Measurements from ENCODE around the gene C3orf20. TPM values are rescaled to one million over a fixed set of nuclear protein-coding genes. Genes with fewer than 3 reads are reported as not detected.

C3orf20 gene
- total and polyA plus RNA-seq, 2 experiments from 2014 or later, result not detected

DNA sequence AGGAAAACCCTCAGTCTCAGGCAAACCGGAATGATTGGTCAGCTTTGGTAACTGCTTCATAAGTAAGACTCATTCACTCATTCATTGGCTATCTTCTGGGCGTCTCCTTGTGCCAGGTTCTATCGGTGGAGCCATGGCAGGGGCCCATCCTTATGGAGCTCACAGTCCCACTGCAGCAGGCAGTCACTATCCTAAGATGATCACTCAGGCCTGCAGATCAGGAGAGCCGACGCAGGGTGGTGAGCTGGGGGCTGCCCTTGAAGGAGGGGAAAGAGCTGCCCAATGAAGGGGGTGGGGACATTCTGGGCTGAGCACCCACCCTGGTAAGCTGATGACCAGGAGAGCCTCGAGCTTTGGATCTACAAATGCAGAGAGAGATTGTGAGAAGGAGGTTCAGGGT, 123.3 kb downstream of the C3orf20 start (continued):
- TF ChIP-seq, protein P1, sequence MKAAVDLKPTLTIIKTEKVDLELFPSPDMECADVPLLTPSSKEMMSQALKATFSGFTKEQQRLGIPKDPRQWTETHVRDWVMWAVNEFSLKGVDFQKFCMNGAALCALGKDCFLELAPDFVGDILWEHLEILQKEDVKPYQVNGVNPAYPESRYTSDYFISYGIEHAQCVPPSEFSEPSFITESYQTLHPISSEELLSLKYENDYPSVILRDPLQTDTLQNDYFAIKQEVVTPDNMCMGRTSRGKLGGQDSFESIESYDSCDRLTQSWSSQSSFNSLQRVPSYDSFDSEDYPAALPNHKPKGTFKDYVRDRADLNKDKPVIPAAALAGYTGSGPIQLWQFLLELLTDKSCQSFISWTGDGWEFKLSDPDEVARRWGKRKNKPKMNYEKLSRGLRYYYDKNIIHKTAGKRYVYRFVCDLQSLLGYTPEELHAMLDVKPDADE (IDR thresholded peaks at IDR 0.05), result no peak
- TF ChIP-seq STAT1 (IDR thresholded peaks at IDR 0.05; ENCODE audit: unreplicated experiment), result no peak

DNA sequence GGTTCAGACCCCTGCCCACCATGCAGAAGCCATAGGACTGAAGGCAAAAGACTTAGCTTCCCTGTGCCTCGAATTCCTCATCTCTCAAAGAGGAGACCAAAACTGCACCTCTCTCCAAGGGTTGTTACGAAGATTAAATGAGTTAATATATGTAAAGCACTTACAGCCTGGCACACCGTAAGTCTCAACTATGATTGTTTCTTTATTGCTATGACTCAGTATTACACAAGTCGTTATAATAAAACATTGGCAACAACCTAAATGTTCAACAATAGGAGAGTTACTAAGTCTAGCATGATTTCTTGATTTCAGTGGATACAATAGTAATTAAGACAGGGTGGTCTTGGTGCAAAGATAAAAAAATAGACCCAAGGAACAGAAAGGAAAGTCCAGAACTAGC, 124.2 kb downstream of the C3orf20 start:
- Histone ChIP-seq H2AFZ (no peak overlapping the region), H3K4me1 (ENCODE audit: insufficient read depth) (peaks cover 7% of the 10 kb centered on the region), H3K27me3 (ENCODE audit: insufficient read depth) (no peaks in the 10 kb centered on the region), H4K20me1 (replicated peaks; ENCODE audit: insufficient read depth) (no peaks in the 10 kb centered on the region), H3K4me3 (no peak overlapping the region), H3F3A (replicated peaks; ENCODE audit: low read depth) (no peaks in the 10 kb centered on the region), H3K36me3 (ENCODE audit: insufficient read depth) (no peaks in the 10 kb centered on the region), H3K4me2 (no peak overlapping the region), H3K9me2 (ENCODE audit: insufficient read depth) (no peaks in the 10 kb centered on the region), H3K79me2 (replicated peaks; ENCODE audit: insufficient read depth) (no peaks in the 10 kb centered on the region), H3K27ac (ENCODE audit: low read depth) (no peak overlapping the region)
- H3K4me3 Mint-ChIP-seq, result no peak overlapping the region
- H3K27ac Mint-ChIP-seq, result no peak overlapping the region
- DNase-seq (ENCODE audit: low spot score) (no peak), ATAC-seq (no peak)
- H3K9me3 Mint-ChIP-seq, result no peaks in the 10 kb centered on the region; the same call in 2 of the 3 replicates
- TF ChIP-seq POLR2AphosphoS5 (IDR thresholded peaks at IDR 0.05; ENCODE audit: low read depth) (no peak), REST (IDR thresholded peaks at IDR 0.05; ENCODE audit: unreplicated experiment) (no peak), ZNF114 (CRISPR knock-in tag; IDR thresholded peaks at IDR 0.05) (no peak), STAT1 (IDR thresholded peaks at IDR 0.05; ENCODE audit: unreplicated experiment) (no peak), EZH2 (IDR thresholded peaks at IDR 0.05; ENCODE audit: low read depth, unreplicated experiment) (no peak), JUNB (IDR thresholded peaks at IDR 0.05; ENCODE audit: unreplicated experiment) (no peak), CREB1 (CRISPR knock-in tag; IDR thresholded peaks at IDR 0.05; ENCODE audit: low read depth) (no peak), ZNF331 (CRISPR knock-in tag; IDR thresholded peaks at IDR 0.05; ENCODE audit: low read depth) (no peak)
- TF ChIP-seq, protein P1 (IDR thresholded peaks at IDR 0.05), result no peak
- TF ChIP-seq, protein P2, sequence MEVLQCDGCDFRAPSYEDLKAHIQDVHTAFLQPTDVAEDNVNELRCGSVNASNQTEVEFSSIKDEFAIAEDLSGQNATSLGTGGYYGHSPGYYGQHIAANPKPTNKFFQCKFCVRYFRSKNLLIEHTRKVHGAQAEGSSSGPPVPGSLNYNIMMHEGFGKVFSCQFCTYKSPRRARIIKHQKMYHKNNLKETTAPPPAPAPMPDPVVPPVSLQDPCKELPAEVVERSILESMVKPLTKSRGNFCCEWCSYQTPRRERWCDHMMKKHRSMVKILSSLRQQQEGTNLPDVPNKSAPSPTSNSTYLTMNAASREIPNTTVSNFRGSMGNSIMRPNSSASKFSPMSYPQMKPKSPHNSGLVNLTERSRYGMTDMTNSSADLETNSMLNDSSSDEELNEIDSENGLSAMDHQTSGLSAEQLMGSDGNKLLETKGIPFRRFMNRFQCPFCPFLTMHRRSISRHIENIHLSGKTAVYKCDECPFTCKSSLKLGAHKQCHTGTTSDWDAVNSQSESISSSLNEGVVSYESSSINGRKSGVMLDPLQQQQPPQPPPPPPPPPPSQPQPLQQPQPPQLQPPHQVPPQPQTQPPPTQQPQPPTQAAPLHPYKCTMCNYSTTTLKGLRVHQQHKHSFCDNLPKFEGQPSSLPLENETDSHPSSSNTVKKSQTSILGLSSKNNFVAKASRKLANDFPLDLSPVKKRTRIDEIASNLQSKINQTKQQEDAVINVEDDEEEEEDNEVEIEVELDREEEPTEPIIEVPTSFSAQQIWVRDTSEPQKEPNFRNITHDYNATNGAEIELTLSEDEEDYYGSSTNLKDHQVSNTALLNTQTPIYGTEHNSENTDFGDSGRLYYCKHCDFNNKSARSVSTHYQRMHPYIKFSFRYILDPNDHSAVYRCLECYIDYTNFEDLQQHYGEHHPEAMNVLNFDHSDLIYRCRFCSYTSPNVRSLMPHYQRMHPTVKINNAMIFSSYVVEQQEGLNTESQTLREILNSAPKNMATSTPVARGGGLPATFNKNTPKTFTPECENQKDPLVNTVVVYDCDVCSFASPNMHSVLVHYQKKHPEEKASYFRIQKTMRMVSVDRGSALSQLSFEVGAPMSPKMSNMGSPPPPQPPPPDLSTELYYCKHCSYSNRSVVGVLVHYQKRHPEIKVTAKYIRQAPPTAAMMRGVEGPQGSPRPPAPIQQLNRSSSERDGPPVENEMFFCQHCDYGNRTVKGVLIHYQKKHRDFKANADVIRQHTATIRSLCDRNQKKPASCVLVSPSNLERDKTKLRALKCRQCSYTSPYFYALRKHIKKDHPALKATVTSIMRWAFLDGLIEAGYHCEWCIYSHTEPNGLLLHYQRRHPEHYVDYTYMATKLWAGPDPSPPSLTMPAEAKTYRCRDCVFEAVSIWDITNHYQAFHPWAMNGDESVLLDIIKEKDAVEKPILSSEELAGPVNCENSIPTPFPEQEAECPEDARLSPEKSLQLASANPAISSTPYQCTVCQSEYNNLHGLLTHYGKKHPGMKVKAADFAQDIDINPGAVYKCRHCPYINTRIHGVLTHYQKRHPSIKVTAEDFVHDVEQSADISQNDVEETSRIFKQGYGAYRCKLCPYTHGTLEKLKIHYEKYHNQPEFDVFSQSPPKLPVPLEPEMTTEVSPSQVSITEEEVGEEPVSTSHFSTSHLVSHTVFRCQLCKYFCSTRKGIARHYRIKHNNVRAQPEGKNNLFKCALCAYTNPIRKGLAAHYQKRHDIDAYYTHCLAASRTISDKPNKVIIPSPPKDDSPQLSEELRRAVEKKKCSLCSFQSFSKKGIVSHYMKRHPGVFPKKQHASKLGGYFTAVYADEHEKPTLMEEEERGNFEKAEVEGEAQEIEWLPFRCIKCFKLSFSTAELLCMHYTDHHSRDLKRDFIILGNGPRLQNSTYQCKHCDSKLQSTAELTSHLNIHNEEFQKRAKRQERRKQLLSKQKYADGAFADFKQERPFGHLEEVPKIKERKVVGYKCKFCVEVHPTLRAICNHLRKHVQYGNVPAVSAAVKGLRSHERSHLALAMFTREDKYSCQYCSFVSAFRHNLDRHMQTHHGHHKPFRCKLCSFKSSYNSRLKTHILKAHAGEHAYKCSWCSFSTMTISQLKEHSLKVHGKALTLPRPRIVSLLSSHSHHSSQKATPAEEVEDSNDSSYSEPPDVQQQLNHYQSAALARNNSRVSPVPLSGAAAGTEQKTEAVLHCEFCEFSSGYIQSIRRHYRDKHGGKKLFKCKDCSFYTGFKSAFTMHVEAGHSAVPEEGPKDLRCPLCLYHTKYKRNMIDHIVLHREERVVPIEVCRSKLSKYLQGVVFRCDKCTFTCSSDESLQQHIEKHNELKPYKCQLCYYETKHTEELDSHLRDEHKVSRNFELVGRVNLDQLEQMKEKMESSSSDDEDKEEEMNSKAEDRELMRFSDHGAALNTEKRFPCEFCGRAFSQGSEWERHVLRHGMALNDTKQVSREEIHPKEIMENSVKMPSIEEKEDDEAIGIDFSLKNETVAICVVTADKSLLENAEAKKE (CRISPR knock-in tag; IDR thresholded peaks at IDR 0.05), result no peak
- no peaks in the 10 kb centered on the region for H3K27me3 Mint-ChIP-seq (ENCODE audit: insufficient read depth, low read depth, poor library complexity)
- H3K36me3 Mint-ChIP-seq (ENCODE audit: low read depth), result no peaks in the 10 kb centered on the region
- peaks cover 29% of the 10 kb centered on the region for H3K4me1 Mint-ChIP-seq
